ENCODE data around the gene CEACAM19.
A peak's percentile ranks its signal among the peaks of the same experiment; 100 is the strongest.
"Not testable (repeated sequence)": the region's sequence is repeated elsewhere in the genome, so short reads cannot be mapped to it uniquely, and the experiment has no call there.

CEACAM19 gene

GRCh38 chr19:44628793-44629192, 42.5 kb upstream of the CEACAM19 start (continued):
- TF ChIP-seq, protein P1, sequence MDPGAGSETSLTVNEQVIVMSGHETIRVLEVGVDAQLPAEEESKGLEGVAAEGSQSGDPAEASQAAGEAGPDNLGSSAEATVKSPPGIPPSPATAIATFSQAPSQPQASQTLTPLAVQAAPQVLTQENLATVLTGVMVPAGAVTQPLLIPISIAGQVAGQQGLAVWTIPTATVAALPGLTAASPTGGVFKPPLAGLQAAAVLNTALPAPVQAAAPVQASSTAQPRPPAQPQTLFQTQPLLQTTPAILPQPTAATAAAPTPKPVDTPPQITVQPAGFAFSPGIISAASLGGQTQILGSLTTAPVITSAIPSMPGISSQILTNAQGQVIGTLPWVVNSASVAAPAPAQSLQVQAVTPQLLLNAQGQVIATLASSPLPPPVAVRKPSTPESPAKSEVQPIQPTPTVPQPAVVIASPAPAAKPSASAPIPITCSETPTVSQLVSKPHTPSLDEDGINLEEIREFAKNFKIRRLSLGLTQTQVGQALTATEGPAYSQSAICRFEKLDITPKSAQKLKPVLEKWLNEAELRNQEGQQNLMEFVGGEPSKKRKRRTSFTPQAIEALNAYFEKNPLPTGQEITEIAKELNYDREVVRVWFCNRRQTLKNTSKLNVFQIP (CRISPR knock-in tag; IDR thresholded peaks at IDR 0.05; ENCODE audit: borderline replicate concordance, low read depth) = no peak
- TF ChIP-seq, protein P2, sequence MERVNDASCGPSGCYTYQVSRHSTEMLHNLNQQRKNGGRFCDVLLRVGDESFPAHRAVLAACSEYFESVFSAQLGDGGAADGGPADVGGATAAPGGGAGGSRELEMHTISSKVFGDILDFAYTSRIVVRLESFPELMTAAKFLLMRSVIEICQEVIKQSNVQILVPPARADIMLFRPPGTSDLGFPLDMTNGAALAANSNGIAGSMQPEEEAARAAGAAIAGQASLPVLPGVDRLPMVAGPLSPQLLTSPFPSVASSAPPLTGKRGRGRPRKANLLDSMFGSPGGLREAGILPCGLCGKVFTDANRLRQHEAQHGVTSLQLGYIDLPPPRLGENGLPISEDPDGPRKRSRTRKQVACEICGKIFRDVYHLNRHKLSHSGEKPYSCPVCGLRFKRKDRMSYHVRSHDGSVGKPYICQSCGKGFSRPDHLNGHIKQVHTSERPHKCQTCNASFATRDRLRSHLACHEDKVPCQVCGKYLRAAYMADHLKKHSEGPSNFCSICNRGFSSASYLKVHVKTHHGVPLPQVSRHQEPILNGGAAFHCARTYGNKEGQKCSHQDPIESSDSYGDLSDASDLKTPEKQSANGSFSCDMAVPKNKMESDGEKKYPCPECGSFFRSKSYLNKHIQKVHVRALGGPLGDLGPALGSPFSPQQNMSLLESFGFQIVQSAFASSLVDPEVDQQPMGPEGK (CRISPR knock-in tag; IDR thresholded peaks at IDR 0.05; ENCODE audit: borderline replicate concordance) = no peak
- no peak for TF ChIP-seq CSDC2 (CRISPR knock-in tag; IDR thresholded peaks at IDR 0.05)

GRCh38 chr19:44631611-44632010, 39.7 kb upstream of the CEACAM19 start:
- ATAC-seq = not testable (repeated sequence)

DNA sequence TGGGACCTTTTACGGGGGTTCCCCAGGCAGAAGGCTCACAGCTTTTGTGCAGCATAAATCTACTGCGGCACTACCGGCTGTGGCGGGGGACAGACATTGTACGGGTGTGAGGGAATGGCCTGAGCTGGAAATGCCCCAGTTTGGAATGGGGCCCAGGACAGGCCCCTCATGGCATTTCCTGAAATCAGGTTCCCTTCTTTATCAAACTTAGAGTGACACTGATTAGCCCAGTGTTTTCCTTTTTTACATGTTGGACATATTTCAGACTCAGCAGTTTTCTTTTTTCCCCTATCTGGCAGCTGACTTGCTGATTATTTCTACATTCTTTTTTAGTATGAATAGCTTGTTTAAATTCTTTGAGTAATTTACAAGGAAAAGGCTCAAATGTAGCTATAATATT, 37.2 kb upstream of the CEACAM19 start:
- not testable (repeated sequence) for ATAC-seq

GRCh38 chr19:44634785-44635184, 36.5 kb upstream of the CEACAM19 start:
- ATAC-seq = no peak
- TF ChIP-seq ESRRG (CRISPR knock-in tag; IDR thresholded peaks at IDR 0.05) (no peak), ZNF70 (CRISPR knock-in tag; IDR thresholded peaks at IDR 0.05) (no peak), CSDC2 (CRISPR knock-in tag; IDR thresholded peaks at IDR 0.05) (no peak)

DNA sequence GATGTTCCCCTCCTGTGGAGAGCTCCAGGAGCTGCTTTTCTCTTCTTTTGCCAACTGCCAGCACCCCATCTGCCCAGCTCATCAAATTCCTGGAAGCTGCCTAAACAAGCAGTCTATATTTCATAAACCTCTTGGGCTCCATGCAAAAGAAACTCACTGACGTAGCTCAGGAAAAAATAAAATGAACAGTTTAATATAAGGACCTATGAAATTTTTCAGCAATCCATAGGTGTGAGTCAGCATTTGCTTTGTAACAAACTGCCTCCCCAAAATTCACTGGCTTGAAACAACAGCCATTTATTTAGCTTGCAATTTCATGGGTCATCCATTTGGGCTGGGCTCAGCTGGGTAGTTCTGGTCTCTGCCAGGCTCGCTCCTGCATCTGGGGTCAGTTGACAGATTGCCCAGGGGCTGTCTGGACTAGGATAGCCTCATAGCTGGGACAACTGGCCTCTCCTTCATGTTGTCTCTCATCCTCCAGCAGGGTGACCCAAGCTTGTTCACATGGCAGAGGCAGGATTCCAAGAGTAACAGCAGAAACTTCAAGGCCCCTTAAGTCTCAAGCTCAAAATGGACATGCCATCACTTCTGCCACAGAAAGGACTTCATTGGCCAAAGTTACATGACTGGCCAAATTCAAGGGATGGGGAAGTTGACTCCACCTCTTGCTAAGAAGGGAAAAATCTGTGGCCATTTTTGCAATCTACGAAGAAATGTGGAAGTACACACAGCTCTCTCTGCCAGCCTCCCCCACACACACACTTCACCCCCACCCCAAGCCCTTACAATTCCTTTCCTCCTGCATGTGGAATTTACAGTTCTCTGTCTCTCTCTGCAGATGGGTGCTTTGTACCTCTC, 35.5 kb upstream of the CEACAM19 start:
- peak; percentile 27; the same call in 2 of the 3 replicates for ATAC-seq
- TF ChIP-seq ZFP30 (CRISPR knock-in tag; IDR thresholded peaks at IDR 0.05) (no peak), ARNTL (CRISPR knock-in tag; IDR thresholded peaks at IDR 0.05; ENCODE audit: borderline replicate concordance, low read depth) (no peak), CSRNP3 (CRISPR knock-in tag; IDR thresholded peaks at IDR 0.05) (no peak), ZNF565 (CRISPR knock-in tag; conservative IDR thresholded peaks at IDR 0.05; ENCODE audit: low read depth) (no peak), BACH2 (CRISPR knock-in tag; IDR thresholded peaks at IDR 0.05; ENCODE audit: borderline replicate concordance) (no peak), GLIS3 (CRISPR knock-in tag; IDR thresholded peaks at IDR 0.05) (no peak), ISL1 (CRISPR knock-in tag; IDR thresholded peaks at IDR 0.05) (no peak), ZC3H10 (CRISPR knock-in tag; IDR thresholded peaks at IDR 0.05) (no peak), PPARA (CRISPR knock-in tag; IDR thresholded peaks at IDR 0.05; ENCODE audit: borderline replicate concordance) (no peak), CSDC2 (CRISPR knock-in tag; IDR thresholded peaks at IDR 0.05) (no peak), ESRRG (CRISPR knock-in tag; IDR thresholded peaks at IDR 0.05) (no peak), SNAI2 (CRISPR knock-in tag; IDR thresholded peaks at IDR 0.05) (no peak), OSR1 (CRISPR knock-in tag; IDR thresholded peaks at IDR 0.05) (no peak)
- TF ChIP-seq, protein P3, sequence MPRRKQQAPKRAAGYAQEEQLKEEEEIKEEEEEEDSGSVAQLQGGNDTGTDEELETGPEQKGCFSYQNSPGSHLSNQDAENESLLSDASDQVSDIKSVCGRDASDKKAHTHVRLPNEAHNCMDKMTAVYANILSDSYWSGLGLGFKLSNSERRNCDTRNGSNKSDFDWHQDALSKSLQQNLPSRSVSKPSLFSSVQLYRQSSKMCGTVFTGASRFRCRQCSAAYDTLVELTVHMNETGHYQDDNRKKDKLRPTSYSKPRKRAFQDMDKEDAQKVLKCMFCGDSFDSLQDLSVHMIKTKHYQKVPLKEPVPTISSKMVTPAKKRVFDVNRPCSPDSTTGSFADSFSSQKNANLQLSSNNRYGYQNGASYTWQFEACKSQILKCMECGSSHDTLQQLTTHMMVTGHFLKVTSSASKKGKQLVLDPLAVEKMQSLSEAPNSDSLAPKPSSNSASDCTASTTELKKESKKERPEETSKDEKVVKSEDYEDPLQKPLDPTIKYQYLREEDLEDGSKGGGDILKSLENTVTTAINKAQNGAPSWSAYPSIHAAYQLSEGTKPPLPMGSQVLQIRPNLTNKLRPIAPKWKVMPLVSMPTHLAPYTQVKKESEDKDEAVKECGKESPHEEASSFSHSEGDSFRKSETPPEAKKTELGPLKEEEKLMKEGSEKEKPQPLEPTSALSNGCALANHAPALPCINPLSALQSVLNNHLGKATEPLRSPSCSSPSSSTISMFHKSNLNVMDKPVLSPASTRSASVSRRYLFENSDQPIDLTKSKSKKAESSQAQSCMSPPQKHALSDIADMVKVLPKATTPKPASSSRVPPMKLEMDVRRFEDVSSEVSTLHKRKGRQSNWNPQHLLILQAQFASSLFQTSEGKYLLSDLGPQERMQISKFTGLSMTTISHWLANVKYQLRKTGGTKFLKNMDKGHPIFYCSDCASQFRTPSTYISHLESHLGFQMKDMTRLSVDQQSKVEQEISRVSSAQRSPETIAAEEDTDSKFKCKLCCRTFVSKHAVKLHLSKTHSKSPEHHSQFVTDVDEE (CRISPR knock-in tag; IDR thresholded peaks at IDR 0.05) = no peak
